H1 (cell line): ENCODE data around the gene ZBP1. TPM values are rescaled to one million over a fixed set of nuclear protein-coding genes. Genes with fewer than 3 reads are reported as not detected.

ENCODE experiments used
- KDM4A ChIP-seq: IDR thresholded peaks from one replicate; pipeline ENCODE4 v1.7.1; 2012; ENCODE audit warnings: low read depth, mild to moderate bottlenecking, moderate library complexity, low read length, inconsistent platforms; ENCODE audit not compliant: severe bottlenecking
- polyA plus RNA-seq, 7 experiments: library from polyadenylated mRNA; depleted of rRNA in 3 of 7; stranded (reverse) in 5 of 7; unstranded in 2 of 7; fragments of >200 nt in 5 of 7; fragments of 200-250 nt in 2 of 7; gene quantifications; 1 replicate in 5 of 7; 2 replicates in 1 of 7; 4 replicates in 1 of 7; pipeline versions ENCODE4 v1.2.1 to v1.2.3, GENCODE V29; 2011 to 2013; ENCODE audit warnings: missing spikeins in 2 of 7, mixed read lengths in 2 of 7
- total RNA-seq: library from RNA; stranded (reverse); fragmentation: NEBNext Ultra II Directional; extraction: Animal tissue kit (Norgen Biotek cat#: 25700); gene quantifications from 2 replicates; pipeline ENCODE4 v1.2.1, GENCODE V29; 2021

Gene ZBP1
- total and polyA plus RNA-seq, 2 of the 8 experiments (the other 6 are each of a cell fraction or from before 2014, with no cell fraction given) = not detected

DNA sequence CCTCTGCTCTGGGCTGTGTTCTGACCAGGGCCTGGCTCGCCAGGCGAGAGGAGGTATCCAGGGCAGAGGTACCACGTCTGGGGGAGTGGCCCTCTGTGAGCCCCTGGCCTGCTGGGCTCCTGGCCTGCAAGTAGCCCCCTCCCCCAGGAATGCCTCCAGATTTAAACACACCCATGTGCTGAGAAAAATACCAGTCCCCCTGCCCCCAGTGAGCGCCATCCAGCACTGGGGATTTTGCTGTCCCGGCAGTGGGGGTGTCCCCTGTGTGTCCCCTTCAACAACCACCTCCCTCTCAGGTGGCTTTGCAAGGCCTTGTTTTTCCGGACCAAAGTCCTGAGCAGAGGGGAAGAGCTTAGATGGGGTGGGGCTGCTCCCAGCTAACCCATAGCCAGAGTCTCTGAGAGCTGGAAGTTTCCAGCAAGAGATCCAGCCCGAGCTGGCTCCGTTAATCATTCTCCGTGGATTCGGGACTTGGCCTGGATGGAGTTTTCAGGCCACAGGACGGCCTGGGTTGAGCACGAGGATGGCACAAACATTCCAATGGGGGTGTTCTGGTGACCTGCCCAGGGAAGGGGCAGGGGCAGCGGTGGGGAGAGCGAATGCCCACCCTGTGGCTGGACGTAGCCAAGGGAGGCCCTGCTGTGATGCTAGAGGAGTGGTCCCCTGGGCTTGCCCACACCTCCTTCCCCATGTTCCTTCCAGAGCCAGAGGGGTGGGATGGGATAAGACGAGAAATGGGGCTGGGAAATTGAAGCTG, 30.3 kb downstream of the ZBP1 start (continued):
- TF ChIP-seq KDM4A = no peak
